SH-SY5Y (cell line): Measurements from ENCODE around the gene RRAD.

Experiments
- GATA2 ChIP-seq: IDR thresholded peaks from 2 replicates; pipeline ENCODE4 v1.6.1; 2011; ENCODE audit warnings: mild to moderate bottlenecking, low read depth, low read length
- GATA3 ChIP-seq: IDR thresholded peaks from 2 replicates; pipeline ENCODE4 v1.6.1; 2011; ENCODE audit warnings: low read depth, mild to moderate bottlenecking, low read length, moderate library complexity

RRAD gene

GRCh38 chr16:66925322-66925840 lies at the start of gene RRAD:
Gene RRAD (minus strand): TSS chr16:66925535. CDS start chr16:66925179, 356 bp downstream.
- TF ChIP-seq GATA3: no peak

GRCh38 chr16:66973716-66974115 lies 48.4 kb upstream of the RRAD start:
- TF ChIP-seq GATA3 (no peak), GATA2 (no peak)

- no peak for TF ChIP-seq GATA2
- TF ChIP-seq GATA3: no peak
These were observed 47.6 kb upstream of the RRAD start for GRCh38 chr16:66972983-66973382.

- TF ChIP-seq GATA3: no peak
- TF ChIP-seq GATA2: no peak
These were observed 45.7 kb upstream of the RRAD start for GRCh38 chr16:66970775-66971720.

GRCh38 chr16:66968847-66969246 lies 43.5 kb upstream of the RRAD start:
- no peak for TF ChIP-seq GATA3
- TF ChIP-seq GATA2: no peak

GRCh38 chr16:66964049-66964448 lies 38.7 kb upstream of the RRAD start:
- no peak for TF ChIP-seq GATA3
- TF ChIP-seq GATA2: no peak

GRCh38 chr16:66961914-66962313 lies 36.6 kb upstream of the RRAD start:
- TF ChIP-seq GATA3: no peak
- no peak for TF ChIP-seq GATA2

- no peak for TF ChIP-seq GATA2
- no peak for TF ChIP-seq GATA3
These were observed 35.9 kb upstream of the RRAD start, which contains the start of gene CES3 for GRCh38 chr16:66961065-66961744. Gene CES3 (plus strand): TSS chr16:66961266. CDS start chr16:66961308, 42 bp downstream.

GRCh38 chr16:66960270-66960669 lies 34.9 kb upstream of the RRAD start:
- TF ChIP-seq GATA3: no peak
- no peak for TF ChIP-seq GATA2

GRCh38 chr16:66959704-66960161 lies 34.4 kb upstream of the RRAD start:
- TF ChIP-seq GATA3 (no peak), GATA2 (no peak)

GRCh38 chr16:66958857-66959703 lies 33.7 kb upstream of the RRAD start:
- no peak for TF ChIP-seq GATA3
- no peak for TF ChIP-seq GATA2

GRCh38 chr16:66954097-66954659 lies 28.8 kb upstream of the RRAD start:
- TF ChIP-seq GATA3: no peak
- no peak for TF ChIP-seq GATA2

- TF ChIP-seq GATA2 (no peak), GATA3 (no peak)
These were observed 28.2 kb upstream of the RRAD start for GRCh38 chr16:66953462-66954096.
